ENCODE results near the gene KCTD13. TPM values are rescaled to one million over a fixed set of nuclear protein-coding genes. Genes with fewer than 3 reads are reported as not detected.

Gene KCTD13
- total RNA-seq, 1 experiment from 2014 or later, result 40.7 TPM

GRCh38 chr16:29909391-29909790, 16.6 kb downstream of the KCTD13 start:
- intact Hi-C loops (cut with micrococcal nuclease), result no loop called here
- Histone ChIP-seq H4K20me1 (ENCODE audit: insufficient read depth) (no peaks in the 10 kb centered on the region), H3K9me3 (ENCODE audit: control insufficient read depth in 1 of 2, insufficient read depth in 1 of 2, low read depth in 1 of 2, low read length in 2 of 2) (no peaks in the 10 kb centered on the region), H2AFZ (ENCODE audit: low read depth, low read length, poor library complexity, severe bottlenecking) (no peak overlapping the region), H3K27ac (ENCODE audit: low read depth, low read length) (no peak overlapping the region), H3K4me3 (replicated peaks in 1 of 2; ENCODE audit: low read depth in 1 of 2, low read length in 2 of 2) (no peak overlapping the region), H3K9ac (ENCODE audit: low read length) (no peak overlapping the region), H3K9me2 (ENCODE audit: insufficient read depth) (no peaks in the 10 kb centered on the region), H3K4me1 (ENCODE audit: control insufficient read depth in 1 of 2, insufficient read depth in 2 of 2, low read length in 2 of 2) (no peaks in the 10 kb centered on the region), H3K36me3 (ENCODE audit: control insufficient read depth in 1 of 2, insufficient read depth in 2 of 2, low read length in 2 of 2) (no peaks in the 10 kb centered on the region; a peak in 2 of 4 replicates), H3K27me3 (ENCODE audit: insufficient read depth, low read length) (no peaks in the 10 kb centered on the region), H3K79me2 (ENCODE audit: insufficient read depth, low read length) (no peaks in the 10 kb centered on the region), H3K4me2 (ENCODE audit: low read length) (no peak overlapping the region)
- RAD21 ChIA-PET (ENCODE audit: low non-redundant PET in 1 of 2, low total read pairs in 2 of 2, uncharacterized antibody in 2 of 2, unreplicated experiment in 2 of 2), result no interaction called here
- no peak for TF ChIP-seq ELF1 (IDR thresholded peaks at IDR 0.05; ENCODE audit: borderline replicate concordance, low read depth)
- no peak for TF ChIP-seq EGR1 (IDR thresholded peaks at IDR 0.05; ENCODE audit: low read depth)
- TF ChIP-seq CEBPB (IDR thresholded peaks at IDR 0.05; ENCODE audit: low read depth), result no peak
- TF ChIP-seq SP1 (IDR thresholded peaks at IDR 0.05; ENCODE audit: low read depth), result no peak
- TF ChIP-seq SIN3A (IDR thresholded peaks at IDR 0.05; ENCODE audit: low read depth), result no peak
- no peak for TF ChIP-seq FOSL1 (IDR thresholded peaks at IDR 0.05; ENCODE audit: low read depth)
- TF ChIP-seq ZFX (IDR thresholded peaks at IDR 0.05), result no peak
- no peak for TF ChIP-seq ZBTB33 (IDR thresholded peaks at IDR 0.05; ENCODE audit: extremely low read depth, insufficient replicate concordance, low read length)
- TF ChIP-seq REST (IDR thresholded peaks at IDR 0.05; ENCODE audit: low read depth), result no peak
- TF ChIP-seq RAD21 (IDR thresholded peaks at IDR 0.05; ENCODE audit: low read depth), result no peak
- TF ChIP-seq CBX3 (IDR thresholded peaks at IDR 0.05; ENCODE audit: low read depth), result no peak
- TF ChIP-seq JUND (IDR thresholded peaks at IDR 0.05), result no peak
- no peak for TF ChIP-seq ATF3 (IDR thresholded peaks at IDR 0.05)
- TF ChIP-seq EZH2phosphoT487 (IDR thresholded peaks at IDR 0.05; ENCODE audit: borderline replicate concordance), result no peak
- no peak for TF ChIP-seq CTCF (IDR thresholded peaks at IDR 0.05 in 2 of 3, conservative IDR thresholded peaks at IDR 0.05 in 1 of 3; ENCODE audit: borderline replicate concordance in 1 of 3, insufficient read depth in 1 of 3, low read depth in 2 of 3, low read length in 2 of 3)
- no peak for TF ChIP-seq POLR2AphosphoS5 (IDR thresholded peaks at IDR 0.05; ENCODE audit: low read depth, low read length)
- no peak for TF ChIP-seq SRF (IDR thresholded peaks at IDR 0.05; ENCODE audit: low read depth)
- POLR2A ChIA-PET, result interaction anchor here (0.6 to 0.7 kb wide), 2 partner anchors 40 to 42 kb away, joined by 3 to 5 read pairs; no protein-coding TSS in a partner anchor
- ATAC-seq, result no peak
- CTCF ChIA-PET, result no interaction called here
- no peak for DNase-seq (ENCODE audit: low read depth, low spot score)
- BruUV-seq (replicated peaks), result no TSS peak

Data from HCT116 (cell line).